Thyroid gland (tissue), 4 donors: ENCODE data around the gene SH2B2. TPM values are rescaled to one million over a fixed set of nuclear protein-coding genes. Genes with fewer than 3 reads are reported as not detected.

Experiments used
- DNase-seq, 2 donors: peaks; one replicate each; pipeline ENCODE4 v3.0.0-alpha.2; 2019
- H3K27ac ChIP-seq, 3 donors: fragments of 200-600 bp; sonication (generic); 1 replicate in 2 of 3; 2 replicates in 1 of 3; pipeline ENCODE4 v1.5.1; 2016 to 2019; ENCODE audit warnings: mild to moderate bottlenecking in 1 of 3, moderate library complexity in 1 of 3
- H3K27me3 ChIP-seq: fragments of 200-600 bp; sonication (generic); one replicate; pipeline ENCODE4 v1.5.1; 2019
- H3K36me3 ChIP-seq, 2 donors: fragments of 200-600 bp; sonication (generic); one replicate each; pipeline ENCODE4 v1.5.1; 2016 to 2019
- H3K4me1 ChIP-seq, 2 donors: fragments of 200-600 bp; sonication (generic); one replicate each; pipeline ENCODE4 v1.5.1; 2017 to 2019
- H3K4me3 ChIP-seq, 3 donors: fragments of 200-600 bp; sonication (generic); replicated peaks in 1 of 3; 1 replicate in 2 of 3; 2 replicates in 1 of 3; pipeline ENCODE4 v1.5.1; 2016; ENCODE audit warnings: mild to moderate bottlenecking in 1 of 3
- H3K9me3 ChIP-seq: fragments of 200-600 bp; sonication (generic); one replicate; pipeline ENCODE4 v1.5.1; 2017
- POLR2A ChIP-seq, 2 donors: fragments of 450-650 bp; IDR thresholded peaks; one replicate each; pipeline ENCODE4 v1.6.1; 2017; ENCODE audit warnings: antibody characterized with exemption in 2 of 2, mild to moderate bottlenecking in 2 of 2, moderate library complexity in 1 of 2
- WGBS, 2 donors: methylation state at CpG; one replicate each; pipeline ENCODE4 v1.1.5; 2017; 5-methylcytosine and 5-hydroxymethylcytosine counted together
- intact Hi-C: fragments of 100-400 bp; cut with DNase I; formaldehyde crosslinking; loops from one replicate; pipeline ENCODE4 v1.15.1; 2023
- total RNA-seq, 4 donors: library from RNA; depleted of rRNA; stranded (reverse); fragments of >200 nt; gene quantifications; one replicate each; pipeline ENCODE4 v1.2.3, GENCODE V29; 2016
- TF ChIP-seq, protein P1 (sequence below), 6 experiments: fragments of 200-600 bp in 3 of 6; fragments of 450-650 bp in 3 of 6; sonication (generic) in 3 of 6; IDR thresholded peaks; one replicate each; pipeline ENCODE4 v1.5.1; 2016 to 2019; ENCODE audit warnings: antibody characterized with exemption in 6 of 6, mild to moderate bottlenecking in 2 of 6, inconsistent platforms in 1 of 6, moderate library complexity in 1 of 6

Gene SH2B2
- total RNA-seq, 4 donors from 2014 or later: 7.7 to 19.3 (median 14.6) TPM

DNA sequence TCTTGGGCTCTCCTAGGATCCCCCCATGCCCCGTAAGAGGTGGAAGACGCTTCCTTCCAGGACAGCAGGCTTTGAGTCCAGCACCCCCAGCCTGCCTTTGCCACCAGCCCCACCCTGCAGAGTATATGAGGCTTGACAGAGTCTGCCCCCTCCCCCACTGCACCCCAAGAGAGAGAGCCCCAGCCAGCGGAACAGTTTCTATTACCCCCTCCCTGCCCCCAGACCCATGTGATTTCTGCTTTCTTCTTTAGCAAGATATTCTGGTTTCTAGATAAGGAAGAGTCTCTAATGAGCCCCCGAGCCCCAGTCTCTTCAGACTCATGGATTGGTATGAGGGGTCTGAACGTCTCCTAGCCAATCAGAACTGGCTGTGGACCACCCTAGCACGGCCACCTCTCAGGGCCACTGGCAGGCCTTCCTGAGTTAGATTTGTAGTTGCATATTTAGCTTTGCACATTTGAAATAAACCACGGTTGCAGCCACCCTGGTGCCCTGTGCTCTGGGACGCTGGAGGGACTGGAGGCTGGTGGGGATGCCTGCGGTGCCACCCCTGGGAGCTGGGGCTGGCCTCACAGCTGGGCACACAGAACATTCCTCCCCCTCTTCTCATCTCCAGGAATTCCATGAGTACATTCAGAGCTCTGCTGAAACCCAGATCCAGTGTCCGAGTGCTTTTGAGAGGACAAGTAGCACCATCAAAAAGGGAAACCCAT is 3.0 kb upstream of the SH2B2 start:
- no peaks in the 10 kb centered on the region for H3K27me3 ChIP-seq
- no peaks in the 10 kb centered on the region for H3K36me3 ChIP-seq
- TF ChIP-seq POLR2A (IDR thresholded peaks at IDR 0.05): no peak
- TF ChIP-seq, protein P1, sequence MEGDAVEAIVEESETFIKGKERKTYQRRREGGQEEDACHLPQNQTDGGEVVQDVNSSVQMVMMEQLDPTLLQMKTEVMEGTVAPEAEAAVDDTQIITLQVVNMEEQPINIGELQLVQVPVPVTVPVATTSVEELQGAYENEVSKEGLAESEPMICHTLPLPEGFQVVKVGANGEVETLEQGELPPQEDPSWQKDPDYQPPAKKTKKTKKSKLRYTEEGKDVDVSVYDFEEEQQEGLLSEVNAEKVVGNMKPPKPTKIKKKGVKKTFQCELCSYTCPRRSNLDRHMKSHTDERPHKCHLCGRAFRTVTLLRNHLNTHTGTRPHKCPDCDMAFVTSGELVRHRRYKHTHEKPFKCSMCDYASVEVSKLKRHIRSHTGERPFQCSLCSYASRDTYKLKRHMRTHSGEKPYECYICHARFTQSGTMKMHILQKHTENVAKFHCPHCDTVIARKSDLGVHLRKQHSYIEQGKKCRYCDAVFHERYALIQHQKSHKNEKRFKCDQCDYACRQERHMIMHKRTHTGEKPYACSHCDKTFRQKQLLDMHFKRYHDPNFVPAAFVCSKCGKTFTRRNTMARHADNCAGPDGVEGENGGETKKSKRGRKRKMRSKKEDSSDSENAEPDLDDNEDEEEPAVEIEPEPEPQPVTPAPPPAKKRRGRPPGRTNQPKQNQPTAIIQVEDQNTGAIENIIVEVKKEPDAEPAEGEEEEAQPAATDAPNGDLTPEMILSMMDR (IDR thresholded peaks at IDR 0.05): no peak
- peaks cover 18 to 23% of the 10 kb centered on the region in 2 donors for H3K4me1 ChIP-seq
- WGBS, 2 donors: 87 to 93% methylated on average over 10 of the region's 10 CpGs
- no peaks in the 10 kb centered on the region for H3K9me3 ChIP-seq
- H3K27ac ChIP-seq: no peak overlapping the region
- intact Hi-C loops: no loop called here
- no peak overlapping the region for H3K4me3 ChIP-seq
- DNase-seq: no peak

DNA sequence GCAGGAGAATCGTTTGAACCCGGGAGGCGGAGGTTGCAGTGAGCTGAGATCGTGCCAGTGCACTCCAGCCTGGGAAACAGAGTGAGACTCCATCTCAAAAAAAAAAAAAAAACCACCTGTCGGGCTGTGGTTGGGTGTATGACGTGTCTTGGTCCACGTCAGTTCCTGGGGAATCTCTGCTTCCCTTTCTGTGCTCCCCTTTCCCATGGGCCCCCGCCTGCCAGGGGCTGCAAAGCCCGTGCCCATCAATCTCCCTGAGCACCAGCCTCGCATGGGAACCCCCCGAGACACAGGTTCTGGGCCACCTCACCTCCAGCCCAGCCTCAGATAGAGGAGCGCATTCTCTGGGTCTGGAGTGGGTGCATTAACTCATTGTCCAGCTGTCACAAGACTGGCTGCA is 2.3 kb upstream of the SH2B2 start:
- Histone ChIP-seq H3K9me3 (no peaks in the 10 kb centered on the region), H3K36me3 (no peaks in the 10 kb centered on the region), H3K27me3 (no peaks in the 10 kb centered on the region), H3K27ac (no peak overlapping the region), H3K4me1 (peaks cover 22 to 25% of the 10 kb centered on the region in 2 donors), H3K4me3 (no peak overlapping the region)
- intact Hi-C loops: no loop called here
- WGBS, 2 donors: 84 to 85% methylated on average over 12 of the region's 12 CpGs
- DNase-seq: no peak
- TF ChIP-seq, protein P1 (IDR thresholded peaks at IDR 0.05): no peak
- TF ChIP-seq POLR2A (IDR thresholded peaks at IDR 0.05): no peak

DNA sequence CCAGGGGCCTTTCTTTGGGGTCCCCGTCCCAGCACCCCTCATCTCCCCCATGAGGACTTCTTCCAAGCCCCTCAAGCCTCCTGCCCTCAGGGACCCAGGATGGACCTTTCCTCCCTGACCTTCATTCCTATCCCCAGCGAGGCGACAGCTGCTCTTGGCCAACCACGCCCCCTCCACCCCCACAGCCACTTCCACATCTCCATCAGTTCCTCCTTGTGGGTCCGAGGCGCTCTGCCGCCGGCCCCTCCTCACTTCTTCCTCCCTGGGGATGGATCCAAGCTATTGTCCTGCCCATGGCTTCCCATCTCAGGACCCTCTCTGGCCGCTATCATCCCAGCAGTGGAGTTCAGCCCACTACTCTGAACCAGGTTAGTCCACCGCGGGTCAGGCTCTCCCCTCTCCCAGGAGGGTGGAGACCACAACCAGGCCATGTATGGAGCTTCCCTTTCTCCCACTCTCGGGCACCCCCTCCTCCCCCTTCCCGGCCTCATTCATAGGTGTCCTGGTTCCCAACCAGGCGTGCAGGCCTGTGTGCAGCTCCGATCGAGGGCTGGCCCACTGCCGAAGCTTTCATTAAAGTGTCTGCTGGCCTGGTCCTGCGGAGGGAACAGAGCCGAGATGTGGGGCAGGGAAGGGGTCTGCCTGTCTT is 1.7 kb upstream of the SH2B2 start:
- H3K9me3 ChIP-seq: no peaks in the 10 kb centered on the region
- H3K4me3 ChIP-seq: peak overlapping the region in 1 of 3 donors; percentile 96
- intact Hi-C loops: no loop called here
- H3K27me3 ChIP-seq: no peaks in the 10 kb centered on the region
- peaks cover 21 to 22% of the 10 kb centered on the region in 2 donors for H3K4me1 ChIP-seq
- TF ChIP-seq POLR2A (IDR thresholded peaks at IDR 0.05): no peak
- TF ChIP-seq, protein P1 (IDR thresholded peaks at IDR 0.05): no peak
- H3K27ac ChIP-seq: peak overlapping the region in 1 of 3 donors; percentile 50
- no peaks in the 10 kb centered on the region for H3K36me3 ChIP-seq
- WGBS, 2 donors: 73% methylated on average over 17 to 19 of the region's 19 CpGs
- peak; percentile 26 to 27 for DNase-seq

DNA sequence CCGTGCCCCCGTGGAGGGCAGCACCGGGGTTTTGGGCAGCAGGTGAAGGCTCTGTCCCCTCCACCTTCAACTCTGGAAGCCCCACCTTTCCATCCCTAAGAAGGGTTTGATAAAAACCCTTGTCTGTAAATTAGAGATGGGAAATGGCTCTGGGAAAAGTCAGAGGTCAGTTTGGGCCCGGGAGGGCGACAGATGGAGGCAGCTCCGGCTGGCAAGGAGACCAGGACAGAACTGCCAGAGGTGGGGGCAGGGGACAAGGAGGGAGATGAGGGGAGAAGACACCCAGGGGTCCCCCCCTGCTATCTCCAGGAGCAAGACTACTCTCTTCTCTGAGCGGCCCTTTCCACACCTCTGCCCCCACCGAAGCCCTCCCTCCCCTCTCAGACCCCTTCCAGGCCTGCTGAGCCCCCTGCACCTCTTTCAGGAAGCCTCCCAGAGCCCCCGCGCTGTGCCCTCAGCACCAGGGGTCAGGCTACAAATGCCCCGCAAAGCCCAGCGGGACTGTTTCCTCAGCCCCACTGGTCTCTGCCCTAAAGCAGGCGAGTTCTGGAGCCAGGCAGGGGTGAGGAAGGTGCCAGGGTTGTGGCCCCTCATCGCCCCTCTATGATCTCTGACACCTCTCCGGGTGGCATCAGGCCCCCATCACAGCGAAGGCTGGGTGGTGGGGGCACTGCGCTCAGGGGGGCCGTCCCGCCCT is 980 bp upstream of the SH2B2 start:
- no peaks in the 10 kb centered on the region for H3K9me3 ChIP-seq
- intact Hi-C loops: no loop called here
- TF ChIP-seq, protein P1 (IDR thresholded peaks at IDR 0.05): no peak
- TF ChIP-seq POLR2A (IDR thresholded peaks at IDR 0.05): no peak
- H3K36me3 ChIP-seq: no peaks in the 10 kb centered on the region
- DNase-seq: no peak
- WGBS, 2 donors: 58% methylated on average over 8 to 9 of the region's 19 CpGs
- H3K27me3 ChIP-seq: no peaks in the 10 kb centered on the region
- peak overlapping the region in 2 of 3 donors; percentile 85 to 95 for H3K27ac ChIP-seq
- H3K4me1 ChIP-seq: peaks cover 21 to 22% of the 10 kb centered on the region in 2 donors
- peak overlapping the region in 2 of 3 donors; percentile 59 to 96 for H3K4me3 ChIP-seq
